GM18517 (cell line): Measurements from ENCODE around the gene UNC13C.

Source experiments
- ATAC-seq: cut with Tn5 transposase; IDR thresholded peaks from one replicate; pipeline ENCODE4 v1.9.1; 2021; ENCODE audit warnings: mild to moderate bottlenecking, moderate library complexity; ENCODE audit not compliant: unreplicated experiment

UNC13C gene

DNA sequence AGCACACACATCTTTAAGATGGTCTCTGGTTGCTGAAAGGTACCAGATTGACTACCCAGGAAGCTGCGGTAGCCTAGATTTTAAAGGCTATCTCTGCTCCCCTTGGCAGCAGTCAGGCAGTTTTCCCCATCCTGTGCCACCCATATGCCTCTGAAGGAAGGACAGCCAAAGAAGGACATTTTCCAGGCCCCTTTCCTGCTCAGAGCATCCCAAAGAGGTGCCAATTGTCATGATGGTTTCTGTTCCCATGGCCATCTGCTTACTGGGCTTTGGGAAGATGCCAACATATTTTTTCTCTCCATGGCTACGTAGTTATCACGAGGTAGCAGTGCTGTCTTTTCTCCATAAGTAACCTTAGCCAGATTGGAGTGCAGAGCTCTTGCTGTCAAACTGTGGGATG lies 39.7 kb downstream of the UNC13C start:
- no peak for ATAC-seq

- no peak for ATAC-seq
Observed at GRCh38 chr15:54026258-54026657, 48.0 kb downstream of the UNC13C start.

GRCh38 chr15:54026891-54027290 lies 48.6 kb downstream of the UNC13C start:
- no peak for ATAC-seq

- no peak for ATAC-seq
Observed at GRCh38 chr15:54029081-54029480, 50.8 kb downstream of the UNC13C start.

GRCh38 chr15:54032066-54032465 lies 53.8 kb downstream of the UNC13C start:
- ATAC-seq: no peak

DNA sequence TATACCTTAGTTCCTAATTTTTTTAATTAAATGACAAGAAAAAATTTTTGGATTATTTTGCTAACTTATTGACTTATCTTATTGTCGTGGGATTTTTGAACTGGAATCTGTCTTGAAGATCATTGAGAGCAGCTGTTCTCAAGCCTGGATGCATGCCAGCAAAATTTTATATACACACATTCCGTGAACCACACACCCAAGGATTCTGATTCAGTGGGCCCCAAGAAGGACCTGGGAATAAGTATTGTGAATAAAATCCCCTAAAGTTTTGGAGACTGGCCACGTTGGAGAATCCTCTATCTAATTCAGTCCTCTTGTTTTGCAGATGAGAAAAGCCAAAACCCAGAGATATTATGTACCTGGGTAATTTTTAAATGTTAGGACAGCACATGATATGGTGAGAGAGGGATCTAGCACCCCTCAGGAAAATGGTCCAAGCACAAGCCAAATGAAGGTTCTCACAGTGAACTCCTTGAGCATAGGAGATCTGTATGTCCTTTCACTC lies 55.2 kb downstream of the UNC13C start:
- no peak for ATAC-seq

DNA sequence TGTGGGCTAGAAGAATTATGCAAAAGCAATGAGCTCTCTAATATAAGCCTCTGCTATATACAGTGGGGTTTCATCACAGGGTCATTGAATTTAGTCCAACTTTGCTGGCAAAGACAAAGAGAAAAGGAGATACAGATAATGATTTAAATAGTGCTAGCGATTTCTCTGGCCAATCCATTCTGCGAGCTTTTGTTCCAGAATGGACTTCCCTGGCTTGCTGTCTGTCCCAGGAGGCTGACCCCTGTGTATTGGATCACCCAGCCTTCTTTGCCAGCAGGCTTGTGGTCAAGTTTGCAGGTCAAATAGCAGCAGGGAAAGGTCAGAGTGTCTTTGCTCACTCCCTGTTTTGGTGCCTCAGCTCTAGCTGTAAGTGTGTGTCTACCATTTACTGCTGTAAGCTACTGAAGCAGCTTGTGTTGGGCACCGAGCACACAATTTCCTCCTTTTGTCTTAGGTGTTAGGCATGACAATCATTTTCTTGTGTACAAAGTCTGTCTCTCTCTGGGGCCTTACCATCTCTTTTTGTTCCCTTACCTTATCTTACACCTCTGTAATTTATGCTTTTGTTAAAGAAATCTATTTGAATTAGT lies 55.7 kb downstream of the UNC13C start:
- ATAC-seq: no peak

GRCh38 chr15:54035616-54036015 lies 57.4 kb downstream of the UNC13C start:
- no peak for ATAC-seq

GRCh38 chr15:54045397-54045796 lies 67.2 kb downstream of the UNC13C start:
- ATAC-seq: no peak

DNA sequence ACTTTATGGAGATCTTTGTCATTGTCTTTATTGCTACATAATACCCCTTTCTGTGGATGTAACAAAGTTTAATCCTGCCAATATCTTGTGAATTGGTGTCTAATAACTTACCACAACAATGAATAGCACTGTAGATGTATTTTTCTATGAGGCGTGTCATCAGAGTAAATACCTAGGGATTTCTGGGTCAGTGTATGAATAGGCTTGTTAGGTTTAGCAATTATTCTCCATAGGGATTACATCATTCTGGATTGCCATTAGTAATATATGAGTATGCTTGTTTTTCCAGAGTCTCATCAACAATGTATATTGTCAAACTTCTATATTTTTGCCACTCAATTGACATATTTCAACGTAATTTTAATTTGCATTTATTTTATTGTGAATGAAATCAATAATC lies 67.9 kb downstream of the UNC13C start:
- no peak for ATAC-seq

DNA sequence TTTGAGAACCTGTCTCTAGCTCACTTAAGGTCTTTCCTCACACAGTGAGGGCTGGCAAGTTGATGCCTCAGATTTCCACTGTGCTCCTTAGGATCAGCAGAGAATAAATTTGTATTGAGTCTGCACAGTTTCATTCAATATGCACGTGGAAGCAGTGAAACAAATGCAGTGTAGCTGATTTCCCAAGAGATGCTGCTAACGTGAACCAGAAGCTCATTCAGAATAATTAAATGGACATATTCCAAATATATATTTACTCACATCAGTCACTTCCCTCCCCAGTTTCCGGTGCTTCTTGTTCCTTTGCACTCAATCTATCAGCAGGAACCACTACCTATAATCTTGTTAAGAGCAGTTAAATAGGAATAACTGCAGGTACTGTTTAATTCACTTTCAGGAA lies 86.1 kb downstream of the UNC13C start:
- ATAC-seq: no peak

- no peak for ATAC-seq
Observed at GRCh38 chr15:54066403-54066802, 88.2 kb downstream of the UNC13C start.

DNA sequence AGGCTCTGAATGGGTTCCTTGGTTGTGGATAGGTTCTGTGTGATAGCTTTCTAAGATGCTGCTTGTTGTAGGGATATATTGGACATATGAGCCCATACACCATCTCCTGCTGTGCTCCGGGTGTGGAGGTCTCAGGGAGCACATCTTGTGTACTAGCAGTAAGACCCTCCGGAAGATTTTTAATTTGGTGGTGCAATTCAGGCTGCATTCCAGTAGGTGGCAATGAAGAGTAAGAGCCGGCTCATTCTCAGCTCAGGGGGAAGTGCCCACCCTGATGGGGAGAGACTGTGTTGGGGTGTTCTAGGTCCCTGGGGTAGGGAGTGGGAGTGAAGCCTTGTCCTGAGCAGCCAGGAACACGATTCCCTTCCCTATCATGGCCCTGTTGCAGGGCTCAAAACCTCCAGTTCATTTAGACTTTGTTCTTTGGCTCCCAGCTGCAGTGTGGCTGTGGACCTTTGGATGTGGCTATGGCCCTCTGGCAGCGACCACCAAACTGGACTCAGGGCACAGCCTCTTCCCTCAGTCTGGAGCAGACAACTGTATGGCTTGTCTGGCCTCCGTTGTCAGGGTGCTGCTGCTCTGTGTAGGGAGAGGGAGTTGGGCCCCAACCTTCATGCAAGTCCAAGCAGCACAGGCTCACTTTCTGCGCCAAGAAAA lies 104.7 kb downstream of the UNC13C start:
- ATAC-seq: no peak

- ATAC-seq: no peak
Observed at GRCh38 chr15:54083501-54083900, 105.3 kb downstream of the UNC13C start.

DNA sequence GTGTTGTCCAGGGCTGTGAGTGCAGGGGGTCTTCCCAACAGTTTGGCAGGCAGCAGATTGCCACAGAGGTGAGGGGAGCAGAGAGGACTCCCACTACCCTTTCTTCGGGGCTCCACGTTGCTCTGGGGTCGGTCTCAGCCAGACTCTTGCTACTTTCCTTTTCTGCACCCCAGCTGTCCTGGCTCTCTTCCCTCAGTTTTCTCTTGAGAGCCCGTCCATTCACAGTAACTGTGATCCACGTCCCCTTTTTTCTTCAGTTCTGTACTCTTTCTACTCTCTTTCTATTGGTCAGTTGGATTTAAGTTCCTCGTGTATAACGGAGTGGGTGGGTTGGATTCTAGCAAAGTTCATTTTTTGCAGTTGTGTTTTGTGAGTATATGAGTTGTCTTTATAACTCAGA lies 105.8 kb downstream of the UNC13C start:
- no peak for ATAC-seq

- ATAC-seq: no peak
Observed at GRCh38 chr15:54088837-54089236, 110.6 kb downstream of the UNC13C start.

- no peak for ATAC-seq
Observed at GRCh38 chr15:54089776-54090175, 111.5 kb downstream of the UNC13C start.

- no peak for ATAC-seq
Observed at GRCh38 chr15:54091651-54092050, 113.4 kb downstream of the UNC13C start.

DNA sequence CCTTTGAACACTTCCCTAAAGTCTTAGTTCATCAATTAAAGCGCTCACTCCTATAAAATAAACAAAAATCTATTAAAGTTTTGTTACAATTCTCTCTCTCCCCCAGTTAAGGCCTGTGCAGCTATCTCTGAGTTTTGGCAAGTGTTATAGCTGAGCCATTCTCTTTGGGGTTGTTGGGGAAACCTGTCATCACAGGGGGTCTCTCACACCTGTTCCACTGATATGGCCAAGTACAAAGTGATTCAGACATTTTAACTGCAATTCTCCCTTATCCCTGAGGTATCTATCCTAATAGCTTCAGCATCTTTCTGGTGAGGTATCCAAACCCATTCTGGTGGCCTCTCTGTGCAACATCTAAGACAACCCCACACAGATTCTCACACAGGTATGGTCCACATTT lies 116.4 kb downstream of the UNC13C start:
- ATAC-seq: no peak

DNA sequence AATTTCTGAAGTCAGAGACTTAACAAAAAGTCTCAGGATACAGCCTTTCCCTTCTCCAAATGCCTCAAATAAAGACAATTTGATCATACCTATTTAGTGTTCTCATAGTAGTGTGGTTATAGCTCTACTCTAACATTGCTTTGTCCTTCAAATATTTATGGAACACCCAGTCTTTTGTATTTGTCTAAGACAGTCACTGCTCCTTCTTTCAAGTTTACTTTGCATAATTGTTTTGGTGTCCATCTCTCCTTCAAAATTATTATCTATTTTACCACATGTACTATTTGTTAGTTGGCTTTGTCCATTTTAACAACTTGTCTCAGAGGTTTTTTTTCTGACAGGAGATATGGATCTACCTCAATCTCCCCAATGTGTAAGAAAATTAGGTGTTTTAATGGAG lies 118.8 kb downstream of the UNC13C start:
- ATAC-seq: no peak

GRCh38 chr15:54099010-54099409 lies 120.8 kb downstream of the UNC13C start:
- no peak for ATAC-seq

DNA sequence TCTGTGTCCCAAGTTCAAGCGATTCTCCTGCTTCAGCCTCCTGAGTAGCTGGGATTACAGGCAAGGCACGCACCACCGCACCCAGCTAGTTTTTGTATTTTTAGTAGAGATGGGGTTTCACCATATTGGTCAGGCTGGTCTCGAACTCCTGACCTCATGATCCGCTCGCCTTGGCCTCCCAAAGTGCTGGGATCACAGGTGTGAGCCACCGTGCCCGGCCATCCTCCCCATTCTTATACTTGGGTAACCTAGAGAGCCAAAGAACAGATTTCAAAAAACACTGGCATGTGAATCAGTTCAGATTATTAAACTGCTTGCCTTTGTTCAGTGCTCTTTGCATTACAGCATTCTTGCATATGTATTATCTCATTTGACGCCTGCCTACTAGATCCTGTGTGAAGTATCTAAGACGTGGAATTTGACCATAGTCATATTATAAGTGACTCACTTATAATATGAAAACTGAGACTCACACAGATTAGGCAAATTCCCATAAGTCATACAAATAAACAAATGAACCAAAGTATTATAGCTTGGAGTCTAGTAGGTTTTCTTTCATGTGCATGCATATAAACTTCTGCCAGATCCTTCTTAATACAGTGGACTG lies 123.5 kb downstream of the UNC13C start:
- no peak for ATAC-seq
